Neuronal stem cell (in vitro differentiated cells): Measurements from ENCODE around the gene MFAP2.
"Not testable (repeated sequence)": the region's sequence is repeated elsewhere in the genome, so short reads cannot be mapped to it uniquely, and the experiment has no call there.

Experiments
- DNase-seq: peaks from one replicate; pipeline ENCODE4 v3.0.0-alpha.2; 2013; ENCODE audit warnings: low spot score
- H2AFZ ChIP-seq: one replicate; pipeline ENCODE4 v1.6.1; 2013; ENCODE audit warnings: mild to moderate bottlenecking, low read length, inconsistent platforms
- H2AK5ac ChIP-seq: 2 replicates; pipeline ENCODE4 v1.6.1; 2013; ENCODE audit warnings: low read depth, mild to moderate bottlenecking, inconsistent platforms, low read length, moderate library complexity, mixed read lengths
- H2BK120ac ChIP-seq: 2 replicates; pipeline ENCODE4 v1.6.1; 2013; ENCODE audit warnings: low read depth, mild to moderate bottlenecking, inconsistent platforms, low read length, moderate library complexity, mixed read lengths
- H2BK12ac ChIP-seq: one replicate; pipeline ENCODE4 v1.6.1; 2013; ENCODE audit warnings: low read length, inconsistent platforms
- H2BK15ac ChIP-seq: 2 replicates; pipeline ENCODE4 v1.6.1; 2013; ENCODE audit warnings: mild to moderate bottlenecking, low read length, inconsistent platforms, mixed read lengths
- H2BK5ac ChIP-seq: one replicate; pipeline ENCODE4 v1.6.1; 2013; ENCODE audit warnings: inconsistent platforms, mild to moderate bottlenecking, low read length, moderate library complexity
- H3K14ac ChIP-seq: one replicate; pipeline ENCODE4 v1.6.1; 2013; ENCODE audit warnings: low read length, inconsistent platforms
- H3K18ac ChIP-seq: 2 replicates; pipeline ENCODE4 v1.6.1; 2013; ENCODE audit warnings: low read length, inconsistent platforms
- H3K23ac ChIP-seq: 2 replicates; pipeline ENCODE4 v1.6.1; 2013; ENCODE audit warnings: low read depth, mild to moderate bottlenecking, mixed read lengths, low read length, inconsistent platforms; ENCODE audit not compliant: poor library complexity
- H3K27ac ChIP-seq: replicated peaks from 3 replicates; pipeline ENCODE4 v1.5.1; 2013; ENCODE audit warnings: low read length, inconsistent platforms
- H3K27me3 ChIP-seq, 3 experiments: 2 replicates each; pipeline ENCODE4 v1.6.1; 2013; ENCODE audit warnings: low read length in 3 of 3, mild to moderate bottlenecking in 2 of 3, inconsistent platforms in 1 of 3, low read depth in 1 of 3, mixed read lengths in 1 of 3, moderate library complexity in 1 of 3; ENCODE audit not compliant: control insufficient read depth in 3 of 3, insufficient read depth in 3 of 3
- H3K36me3 ChIP-seq, 2 donors: replicated peaks in 1 of 2; 2 replicates each; pipeline ENCODE4 v1.6.1; 2013; ENCODE audit warnings: low read length in 2 of 2; ENCODE audit not compliant: control insufficient read depth in 2 of 2, insufficient read depth in 2 of 2
- H3K4ac ChIP-seq: 2 replicates; pipeline ENCODE4 v1.6.1; 2013; ENCODE audit warnings: inconsistent platforms, mild to moderate bottlenecking, low read length, moderate library complexity
- H3K4me1 ChIP-seq, 2 donors: 1 replicate in 1 of 2; 2 replicates in 1 of 2; pipeline ENCODE4 v1.6.1; 2013; ENCODE audit warnings: low read length in 2 of 2, low read depth in 1 of 2; ENCODE audit not compliant: control insufficient read depth in 2 of 2, insufficient read depth in 1 of 2
- H3K4me2 ChIP-seq: one replicate; pipeline ENCODE4 v1.6.1; 2013; ENCODE audit warnings: mild to moderate bottlenecking, low read length, inconsistent platforms; ENCODE audit not compliant: insufficient read depth, poor library complexity, severe bottlenecking
- H3K4me3 ChIP-seq, 2 donors: 2 replicates each; pipeline ENCODE4 v1.5.1; 2013; ENCODE audit warnings: low read length in 2 of 2, mild to moderate bottlenecking in 2 of 2, inconsistent platforms in 1 of 2, moderate library complexity in 1 of 2
- H3K79me1 ChIP-seq: one replicate; pipeline ENCODE4 v1.6.1; 2013; ENCODE audit warnings: low read depth, mild to moderate bottlenecking, inconsistent platforms, low read length, moderate library complexity
- H3K9ac ChIP-seq: one replicate; pipeline ENCODE4 v1.6.1; 2013; ENCODE audit warnings: mild to moderate bottlenecking, low read depth, low read length, inconsistent platforms; ENCODE audit not compliant: poor library complexity
- H3K9me3 ChIP-seq, 2 donors: replicated peaks in 1 of 2; 2 replicates each; pipeline versions ENCODE3 to v1.6.1; 2013; ENCODE audit warnings: low read length in 2 of 2, mild to moderate bottlenecking in 2 of 2, inconsistent platforms in 1 of 2, low read depth in 1 of 2, mixed read lengths in 1 of 2, moderate library complexity in 1 of 2; ENCODE audit not compliant: control insufficient read depth in 2 of 2, insufficient read depth in 1 of 2
- H4K8ac ChIP-seq: one replicate; pipeline ENCODE4 v1.6.1; 2013; ENCODE audit warnings: low read depth, mild to moderate bottlenecking, inconsistent platforms, low read length, moderate library complexity
- H4K91ac ChIP-seq: one replicate; pipeline ENCODE4 v1.6.1; 2013; ENCODE audit warnings: low read length, low read depth, mild to moderate bottlenecking, inconsistent platforms; ENCODE audit not compliant: poor library complexity
- WGBS, 2 donors: extraction: QIAGEN DNeasy Blood & Tissue Kit; methylation state at CpG; one replicate each; pipeline ENCODE4 v1.1.7; 2013; ENCODE audit warnings: missing lambda C conversion rate in 2 of 2, mixed read lengths in 1 of 2; ENCODE audit not compliant: insufficient read length in 2 of 2, insufficient replicate concordance in 1 of 2; ENCODE audit errors: extremely low coverage in 2 of 2; 5-methylcytosine and 5-hydroxymethylcytosine counted together

MFAP2 gene

GRCh38 chr1:16948282-16948891, 32.0 kb downstream of the MFAP2 start:
- H3K4me2 ChIP-seq, H3K9me3 ChIP-seq, H2AK5ac ChIP-seq, H3K79me1 ChIP-seq, H2AFZ ChIP-seq, H3K18ac ChIP-seq, H2BK5ac ChIP-seq, H3K4me3 ChIP-seq, H3K14ac ChIP-seq, H3K23ac ChIP-seq, H3K27me3 ChIP-seq, H3K27ac ChIP-seq, H2BK15ac ChIP-seq, H4K91ac ChIP-seq, H3K4me1 ChIP-seq, DNase-seq, H2BK12ac ChIP-seq, H2BK120ac ChIP-seq, H3K4ac ChIP-seq, H4K8ac ChIP-seq, H3K9ac ChIP-seq: not testable (repeated sequence)
- no CpG with 5 or more reads among the region's 26 CpGs for WGBS, 2 donors
- peaks cover 22 to 25% of the 10 kb centered on the region in 2 donors for H3K36me3 ChIP-seq

GRCh38 chr1:16946646-16947045, 33.8 kb downstream of the MFAP2 start:
- Histone ChIP-seq H2AK5ac (no peak overlapping the region), H3K23ac (no peak overlapping the region), H2BK12ac (no peak overlapping the region), H2BK15ac (no peak overlapping the region), H3K9me3 (no peaks in the 10 kb centered on the region), H3K36me3 (peaks cover 28 to 35% of the 10 kb centered on the region in 2 donors), H3K4me1 (no peaks in the 10 kb centered on the region), H3K9ac (no peak overlapping the region), H3K79me1 (peaks cover 2% of the 10 kb centered on the region), H3K4ac (no peak overlapping the region), H2BK120ac (no peak overlapping the region), H3K27me3 (no peaks in the 10 kb centered on the region), H3K18ac (no peak overlapping the region), H4K8ac (no peak overlapping the region), H2AFZ (no peak overlapping the region), H3K4me2 (no peak overlapping the region), H4K91ac (no peak overlapping the region), H3K27ac (no peak overlapping the region), H2BK5ac (no peak overlapping the region), H3K14ac (no peak overlapping the region), H3K4me3 (no peak overlapping the region)
- no CpG with 5 or more reads among the region's 19 CpGs for WGBS, 2 donors
- DNase-seq, result no peak

- H3K36me3 ChIP-seq, result peaks cover 26 to 36% of the 10 kb centered on the region in 2 donors
- H3K27ac ChIP-seq, H3K79me1 ChIP-seq, H3K27me3 ChIP-seq, H3K4me1 ChIP-seq, H2AK5ac ChIP-seq, H3K9ac ChIP-seq, H2BK15ac ChIP-seq, H2BK12ac ChIP-seq, H3K4me2 ChIP-seq, H2AFZ ChIP-seq, H4K8ac ChIP-seq, H3K4me3 ChIP-seq, H3K14ac ChIP-seq, H4K91ac ChIP-seq, DNase-seq, H3K18ac ChIP-seq, H3K9me3 ChIP-seq, H3K4ac ChIP-seq, H3K23ac ChIP-seq, H2BK5ac ChIP-seq, H2BK120ac ChIP-seq: not testable (repeated sequence)
- no CpG with 5 or more reads among the region's 13 CpGs for WGBS, 2 donors
These were observed 34.2 kb downstream of the MFAP2 start for GRCh38 chr1:16946185-16946584.

GRCh38 chr1:16945512-16945911, 34.9 kb downstream of the MFAP2 start:
- not testable (repeated sequence) for H2BK120ac ChIP-seq, H2AFZ ChIP-seq, H4K8ac ChIP-seq, H3K27me3 ChIP-seq, H2BK12ac ChIP-seq, H3K79me1 ChIP-seq, H2AK5ac ChIP-seq, H3K27ac ChIP-seq, H4K91ac ChIP-seq, H2BK15ac ChIP-seq, H3K14ac ChIP-seq, H3K18ac ChIP-seq, H3K4me2 ChIP-seq, H3K9me3 ChIP-seq, H3K4me1 ChIP-seq, H3K4ac ChIP-seq, DNase-seq, H3K23ac ChIP-seq, H3K4me3 ChIP-seq, H2BK5ac ChIP-seq, H3K9ac ChIP-seq
- H3K36me3 ChIP-seq, result peaks cover 26 to 41% of the 10 kb centered on the region in 2 donors
- no CpG with 5 or more reads among the region's 9 CpGs for WGBS, 2 donors
